Heart left ventricle (tissue), 16 donors: Measurements from ENCODE around the gene PIGZ. TPM values are rescaled to one million over a fixed set of nuclear protein-coding genes. Genes with fewer than 3 reads are reported as not detected.
A peak's percentile ranks its signal among the peaks of the same experiment; 100 is the strongest.

ENCODE experiments used
- ATAC-seq, 4 donors: fragments of 200-7000 bp; cut with Tn5 transposase; one replicate each; pipeline ENCODE4 v1.9.1; 2020 to 2022; ENCODE audit warnings: moderate library complexity in 4 of 4, mild to moderate bottlenecking in 3 of 4, moderate number of reproducible peaks in 1 of 4
- DNase-seq, 5 donors: peaks; one replicate each; pipeline ENCODE4 v3.0.0-alpha.2; 2020
- H3K27ac ChIP-seq, 12 donors: fragments of 200-600 bp; sonication (generic) in 4 of 12; one replicate each; pipeline versions ENCODE4 v1.5.0 to v1.8.0; 2016 to 2022; ENCODE audit warnings: mild to moderate bottlenecking in 2 of 12
- H3K27me3 ChIP-seq, 9 donors: fragments of 200-600 bp; sonication (generic) in 2 of 9; one replicate each; pipeline versions ENCODE4 v1.5.1 to v1.8.0; 2016 to 2022; ENCODE audit warnings: mild to moderate bottlenecking in 3 of 9
- H3K36me3 ChIP-seq, 9 donors: fragments of 200-600 bp; sonication (generic) in 2 of 9; one replicate each; pipeline versions ENCODE4 v1.5.0 to v1.8.0; 2018 to 2022; ENCODE audit warnings: mild to moderate bottlenecking in 2 of 9
- H3K4me1 ChIP-seq, 12 donors: fragments of 200-600 bp; sonication (generic) in 4 of 12; one replicate each; pipeline versions ENCODE4 v1.5.0 to v1.8.0; 2016 to 2022; ENCODE audit warnings: mild to moderate bottlenecking in 3 of 12
- H3K4me3 ChIP-seq, 12 donors: fragments of 200-600 bp; sonication (generic) in 4 of 12; one replicate each; pipeline versions ENCODE4 v1.5.0 to v1.8.0; 2017 to 2022; ENCODE audit warnings: mild to moderate bottlenecking in 9 of 12, moderate library complexity in 4 of 12
- H3K9me3 ChIP-seq, 12 donors: fragments of 200-600 bp; sonication (generic) in 4 of 12; one replicate each; pipeline versions ENCODE4 v1.5.0 to v1.8.0; 2016 to 2022; ENCODE audit warnings: mild to moderate bottlenecking in 1 of 12
- CTCF ChIP-seq, 12 donors: fragments of 200-600 bp; sonication (generic) in 4 of 12; IDR thresholded peaks; one replicate each; pipeline versions ENCODE4 v1.5.0 to v1.8.0; 2018 to 2022; ENCODE audit warnings: antibody characterized with exemption in 12 of 12, mild to moderate bottlenecking in 5 of 12
- POLR2A ChIP-seq, 2 donors: fragments of 450-650 bp; IDR thresholded peaks; one replicate each; pipeline ENCODE4 v1.6.1; 2017; ENCODE audit warnings: antibody characterized with exemption in 2 of 2, mild to moderate bottlenecking in 2 of 2, moderate library complexity in 2 of 2
- WGBS, 4 donors: extraction: QIAGEN DNeasy Blood & Tissue Kit in 2 of 4; methylation state at CpG; one replicate each; pipeline versions ENCODE4 v1.1.5 to v1.1.7; 2013 to 2018; 5-methylcytosine and 5-hydroxymethylcytosine counted together
- intact Hi-C, 10 donors: fragments of 100-400 bp; cut with DNase I; formaldehyde crosslinking; loops; one replicate each; pipeline versions ENCODE4 v1.11.1 to v1.14.2; 2022
- long read RNA-seq, 3 donors: library from polyadenylated mRNA; unstranded; transcript quantifications; one replicate each; pipeline ENCODE4 v2.0.0, GENCODE V29; 2020 to 2021
- polyA plus RNA-seq, 2 donors: library from polyadenylated mRNA; stranded (reverse); fragments of 200-250 nt; gene quantifications; one replicate each; pipeline ENCODE4 v1.2.3, GENCODE V29; 2013
- total RNA-seq, 9 donors: library from RNA; depleted of rRNA in 2 of 9; stranded (reverse); fragments of >200 nt in 2 of 9; fragmentation: NEBNext Ultra II Directional in 3 of 9; extraction: Animal tissue kit (Norgen Biotek cat#: 25700) in 3 of 9; gene quantifications; one replicate each; pipeline versions ENCODE4 v1.1.0 to v1.2.4, GENCODE V29; 2016 to 2023
- donor health status: ischemic (EF 13 %, LVEDD 7.1; RV severe dilation, severe dysfunction).
- donor health status: healthy with polysubstance abuse.
- donor health status: DM: no; HTN: yes; CAD: no.
- donor health status: DM: no; HTN: no; CAD: no.
- donor health status: ischemic (EF 25% LVEDD 6.9; RV normal size, moderate dysfunction).
- donor health status: ischemic (EF 25% LVEDD 5.7; RV mildly dilated, moderate dysfunction).
- donor health status: healthy.
- donor health status: DM: yes; HTN: yes; CAD: no.
- donor health status: ischemic (EF 35%, LVEDD 5.7; RV mildly dilated, moderate dysfunction).
- donor health status: nonischemic (EF 11% LVEDD 7.7; RV severe dilation, severe dysfunction).
- donor health status: DM: yes; HTN: yes; CAD: no.
- donor health status: PGD.
- donor health status: ischemic (EF 29% LVEDD 5.4; RV normal size, mild dysfunction).
- donor health status: nonischemic (EF 23%, LVEDD 6.1; RV moderate dilation, normal function).

The PIGZ gene
- total RNA-seq (1 to 10 TPM; 5.2 to 8.0 (median 6.5) TPM), polyA plus RNA-seq (1 to 10 TPM; 2.3 to 3.4 TPM)
- long read RNA-seq, donor 1, partial matches to known transcripts = 0 of 12 reads
- long read RNA-seq, donor 1, other reads (novel, unspliced or antisense) = 8 of 12 reads
- long read RNA-seq, donor 2, transcript PIGZ-201 (2 exons, 868 nt) = major isoform, 6 of 28 reads
- long read RNA-seq, donor 2, partial matches to known transcripts = 0 of 28 reads
- long read RNA-seq, donor 2, other reads (novel, unspliced or antisense) = 19 of 28 reads
- long read RNA-seq, donor 3, partial matches to known transcripts = 0 of 6 reads
- long read RNA-seq, donor 3, other reads (novel, unspliced or antisense) = 4 of 6 reads

- Histone ChIP-seq H3K27ac (peak within 1 kb of the TSS; percentile 65 to 85 (median 78)), H3K4me1 (peaks cover 0 to 27% (median 10%) of the 10 kb centered on the region in 12 donors), H3K27me3 (no peaks in the 10 kb centered on the region), H3K9me3 (no peaks in the 10 kb centered on the region), H3K4me3 (peak within 1 kb of the TSS; percentile 66 to 97 (median 84)), H3K36me3 (no peaks in the 10 kb centered on the region)
- intact Hi-C loops = loop anchor here in 4 of 10 donors (1.0 to 10.0 kb wide), 5 partner anchors 26 to 424 kb away; partner anchors contain the start of gene NCBP2 (in 2 of the 4)
- no peak for TF ChIP-seq CTCF (IDR thresholded peaks at IDR 0.05)
- no peak for TF ChIP-seq POLR2A (IDR thresholded peaks at IDR 0.05)
- ATAC-seq (peak; percentile 64 to 88 (median 82)), DNase-seq (peak in 3 of 5 donors; percentile 45 to 54 (median 54))
- 1 to 4% (median 2%) methylated on average over 16 to 98 of the region's 98 CpGs for WGBS, 4 donors
These were observed at the start of gene PIGZ for GRCh38 chr3:196968233-196969133. PIGZ (minus strand) TSS chr3:196968833; CDS start chr3:196952031, 16,802 bp downstream.

GRCh38 chr3:197017003-197017402 is 48.4 kb upstream of the PIGZ start:
- ATAC-seq = no peak
- intact Hi-C loops = no loop called here
- TF ChIP-seq CTCF (IDR thresholded peaks at IDR 0.05) (no peak), POLR2A (IDR thresholded peaks at IDR 0.05) (no peak)
- no peaks in the 10 kb centered on the region for H3K36me3 ChIP-seq
- WGBS, 4 donors = 88 to 96% (median 92%) methylated on average over 16 to 18 of the region's 18 CpGs
- no peak overlapping the region for H3K27ac ChIP-seq
- no peaks in the 10 kb centered on the region for H3K9me3 ChIP-seq
- H3K27me3 ChIP-seq = no peaks in the 10 kb centered on the region
- peak in 1 of 5 donors; percentile 53 for DNase-seq
- H3K4me3 ChIP-seq = no peak overlapping the region
- H3K4me1 ChIP-seq = no peaks in the 10 kb centered on the region

GRCh38 chr3:197015790-197016736 is 47.4 kb upstream of the PIGZ start:
- intact Hi-C loops = no loop called here
- no peaks in the 10 kb centered on the region for H3K9me3 ChIP-seq
- peak in 1 of 5 donors; percentile 55 for DNase-seq
- H3K4me1 ChIP-seq = peaks cover 0 to 4% (median 0%) of the 10 kb centered on the region in 12 donors
- H3K4me3 ChIP-seq = no peak overlapping the region
- ATAC-seq = no peak
- H3K27me3 ChIP-seq = no peaks in the 10 kb centered on the region
- no peaks in the 10 kb centered on the region for H3K36me3 ChIP-seq
- WGBS, 4 donors = 88 to 93% (median 91%) methylated on average over 28 of the region's 28 CpGs
- TF ChIP-seq CTCF (IDR thresholded peaks at IDR 0.05) (no peak), POLR2A (IDR thresholded peaks at IDR 0.05) (no peak)
- no peak overlapping the region for H3K27ac ChIP-seq
